H1 (cell line): ENCODE measurements around the gene KLK1. TPM values are rescaled to one million over a fixed set of nuclear protein-coding genes. Genes with fewer than 3 reads are reported as not detected.

ENCODE experiments used
- CTCF ChIA-PET: fragments of 300-600 bp; sonication (Branson Sonifier 250); formaldehyde crosslinking; loops from one replicate; lab custom pipeline; 2021; ENCODE audit not compliant: partially characterized antibody; lab: Charles Lee
- POLR2A ChIA-PET: fragments of 300-600 bp; sonication (Branson Sonifier 250); formaldehyde crosslinking; loops from one replicate; lab custom pipeline; 2021; ENCODE audit warnings: inconsistent platforms; ENCODE audit not compliant: partially characterized antibody; lab: Charles Lee
- DNase-seq, 2 experiments: peaks; one replicate each; pipeline versions ENCODE4 v3.0.0 to v3.0.0-alpha.2; 2010 to 2022; ENCODE audit warnings: low spot score in 2 of 2, low read depth in 1 of 2, mixed read lengths in 1 of 2
- FAIRE-seq: peaks from 2 replicates; lab custom pipeline; 2011; peaks lifted over from hg19 to GRCh38; lab: Jason Lieb, UNC
- H2AFZ ChIP-seq: 2 replicates; pipeline ENCODE4 v1.8.1; 2012; ENCODE audit warnings: low read length, inconsistent platforms
- H2AK5ac ChIP-seq: 2 replicates; pipeline ENCODE4 v1.6.1; 2013; ENCODE audit warnings: low read depth, low read length
- H2BK120ac ChIP-seq: replicated peaks from 2 replicates; pipeline ENCODE3; 2013; ENCODE audit warnings: low read depth, low read length, inconsistent platforms
- H2BK12ac ChIP-seq: 2 replicates; pipeline ENCODE4 v1.6.1; 2013; ENCODE audit warnings: low read depth, low read length
- H2BK15ac ChIP-seq: 2 replicates; pipeline ENCODE4 v1.6.1; 2013; ENCODE audit warnings: low read length
- H2BK20ac ChIP-seq: 2 replicates; pipeline ENCODE4 v1.6.1; 2013; ENCODE audit warnings: low read length
- H2BK5ac ChIP-seq: 2 replicates; pipeline ENCODE4 v1.6.1; 2013; ENCODE audit warnings: low read depth, low read length
- H3K14ac ChIP-seq: 2 replicates; pipeline ENCODE4 v1.6.1; 2013; ENCODE audit warnings: inconsistent platforms; ENCODE audit not compliant: insufficient read length
- H3K18ac ChIP-seq: 2 replicates; pipeline ENCODE4 v1.6.1; 2013; ENCODE audit warnings: low read length; ENCODE audit errors: extremely low read depth
- H3K23ac ChIP-seq: 2 replicates; pipeline ENCODE4 v1.6.1; 2013; ENCODE audit warnings: inconsistent platforms; ENCODE audit not compliant: insufficient read length
- H3K23me2 ChIP-seq: 2 replicates; pipeline ENCODE4 v1.6.1; 2013; ENCODE audit warnings: low read depth, low read length
- H3K27ac ChIP-seq: 2 replicates; pipeline ENCODE4 v1.6.1; 2011; ENCODE audit warnings: low read depth, low read length, inconsistent platforms
- H3K27me3 ChIP-seq, 4 experiments: replicated peaks in 1 of 4; 1 replicate in 1 of 4; 2 replicates in 3 of 4; pipeline versions ENCODE4 v1.6.1 to v1.8.1; 2011 to 2013; ENCODE audit warnings: low read length in 3 of 4, mild to moderate bottlenecking in 3 of 4, inconsistent platforms in 2 of 4, mixed read lengths in 2 of 4, moderate library complexity in 1 of 4; ENCODE audit not compliant: control insufficient read depth in 3 of 4, insufficient read depth in 3 of 4; ENCODE audit errors: extremely low read depth in 1 of 4
- H3K36me3 ChIP-seq, 4 experiments: 2 replicates each; pipeline versions ENCODE4 v1.6.1 to v1.8.1; 2011 to 2013; ENCODE audit warnings: mild to moderate bottlenecking in 4 of 4, low read length in 3 of 4, moderate library complexity in 2 of 4, control low read depth in 1 of 4, inconsistent platforms in 1 of 4; ENCODE audit not compliant: insufficient read depth in 4 of 4, control insufficient read depth in 2 of 4
- H3K4ac ChIP-seq: replicated peaks from 2 replicates; pipeline ENCODE3; 2013; ENCODE audit warnings: low read length, low read depth, mixed read lengths, inconsistent platforms; ENCODE audit not compliant: insufficient read length
- H3K4me1 ChIP-seq, 4 experiments: replicated peaks in 1 of 4; 1 replicate in 1 of 4; 2 replicates in 3 of 4; pipeline versions ENCODE4 v1.6.1 to v1.8.1; 2011 to 2013; ENCODE audit warnings: low read length in 3 of 4, inconsistent platforms in 2 of 4, mixed read lengths in 1 of 4; ENCODE audit not compliant: insufficient read depth in 4 of 4, control insufficient read depth in 3 of 4
- H3K4me2 ChIP-seq, 2 experiments: 2 replicates each; pipeline versions ENCODE4 v1.6.1 to v1.8.1; 2011 to 2013; ENCODE audit warnings: low read depth in 2 of 2, low read length in 2 of 2, control low read depth in 1 of 2, inconsistent platforms in 1 of 2, mild to moderate bottlenecking in 1 of 2; ENCODE audit not compliant: insufficient read depth in 1 of 2
- H3K4me3 ChIP-seq, 4 experiments: fragments of 200-600, 300-600 bp in 1 of 4; sonication (generic), shearing (Covaris generic), sonication (Bioruptor Twin) in 1 of 4; 2 replicates each; pipeline versions ENCODE4 v1.5.1 to v1.8.1; 2011 to 2016; ENCODE audit warnings: low read length in 4 of 4, low read depth in 3 of 4, control low read depth in 2 of 4, inconsistent platforms in 2 of 4, mild to moderate bottlenecking in 2 of 4, mixed read lengths in 1 of 4, moderate library complexity in 1 of 4; ENCODE audit not compliant: insufficient read depth in 2 of 4; ENCODE audit errors: extremely low read depth in 1 of 4
- H3K56ac ChIP-seq: replicated peaks from 2 replicates; pipeline ENCODE3; 2013; ENCODE audit warnings: low read depth, mild to moderate bottlenecking, mixed read lengths, low read length, inconsistent platforms; ENCODE audit not compliant: insufficient read length
- H3K79me1 ChIP-seq: 2 replicates; pipeline ENCODE4 v1.6.1; 2013; ENCODE audit warnings: low read depth, low read length, control low read depth
- H3K79me2 ChIP-seq, 2 experiments: 2 replicates each; pipeline versions ENCODE4 v1.6.1 to v1.8.1; 2012 to 2013; ENCODE audit warnings: low read length in 2 of 2, mild to moderate bottlenecking in 2 of 2, inconsistent platforms in 1 of 2; ENCODE audit not compliant: insufficient read depth in 2 of 2, control insufficient read depth in 1 of 2
- H3K9ac ChIP-seq, 4 experiments: replicated peaks in 1 of 4; 1 replicate in 1 of 4; 2 replicates in 3 of 4; pipeline versions ENCODE4 v1.6.1 to v1.8.1; 2011 to 2013; ENCODE audit warnings: low read depth in 3 of 4, low read length in 3 of 4, control low read depth in 2 of 4, mild to moderate bottlenecking in 2 of 4, moderate library complexity in 2 of 4, inconsistent platforms in 1 of 4; ENCODE audit errors: extremely low read depth in 1 of 4
- H3K9me3 ChIP-seq, 2 experiments: 2 replicates each; pipeline versions ENCODE4 v1.6.1 to v1.8.1; 2012 to 2013; ENCODE audit warnings: mild to moderate bottlenecking in 2 of 2, moderate library complexity in 2 of 2, control low read depth in 1 of 2, inconsistent platforms in 1 of 2, low read depth in 1 of 2, low read length in 1 of 2, mixed read lengths in 1 of 2; ENCODE audit not compliant: insufficient read depth in 2 of 2
- H4K20me1 ChIP-seq, 2 experiments: replicated peaks in 1 of 2; 2 replicates each; pipeline versions ENCODE3 to v1.8.1; 2011 to 2013; ENCODE audit warnings: inconsistent platforms in 2 of 2, low read length in 2 of 2, mild to moderate bottlenecking in 1 of 2; ENCODE audit not compliant: insufficient read depth in 2 of 2, control insufficient read depth in 1 of 2
- H4K5ac ChIP-seq: 2 replicates; pipeline ENCODE4 v1.6.1; 2013; ENCODE audit warnings: low read length, low read depth, mixed read lengths, inconsistent platforms; ENCODE audit not compliant: insufficient read length
- H4K8ac ChIP-seq: 2 replicates; pipeline ENCODE4 v1.8.0; 2013; ENCODE audit warnings: mild to moderate bottlenecking, moderate library complexity, low read length, inconsistent platforms; ENCODE audit not compliant: insufficient read depth; ENCODE audit errors: extremely low read depth
- H4K91ac ChIP-seq: replicated peaks from 2 replicates; pipeline ENCODE3; 2013; ENCODE audit warnings: low read length, mixed read lengths, inconsistent platforms; ENCODE audit not compliant: insufficient read length
- CEBPB ChIP-seq: IDR thresholded peaks from 2 replicates; pipeline ENCODE4 v1.6.1; 2012; ENCODE audit warnings: low read depth, low read length
- CHD1 ChIP-seq: IDR thresholded peaks from 2 replicates; pipeline ENCODE4 v1.6.1; 2012; ENCODE audit warnings: low read depth, low read length, improper control_type of control experiment
- GTF2F1 ChIP-seq: IDR thresholded peaks from 2 replicates; pipeline ENCODE4 v1.6.1; 2012; ENCODE audit warnings: low read depth, low read length, improper control_type of control experiment, borderline replicate concordance
- JUND ChIP-seq: IDR thresholded peaks from 2 replicates; pipeline ENCODE4 v1.6.1; 2011; ENCODE audit warnings: mild to moderate bottlenecking, improper control_type of control experiment, low read length
- KDM4A ChIP-seq: IDR thresholded peaks from one replicate; pipeline ENCODE4 v1.7.1; 2012; ENCODE audit warnings: low read depth, mild to moderate bottlenecking, moderate library complexity, low read length, inconsistent platforms; ENCODE audit not compliant: severe bottlenecking
- KDM5A ChIP-seq: fragments of 200-600 bp; IDR thresholded peaks from 2 replicates; pipeline ENCODE4 v1.7.1; 2012; ENCODE audit warnings: mild to moderate bottlenecking, low read length, inconsistent platforms, mixed read lengths
- PHF8 ChIP-seq: fragments of 200-600 bp; sonication (generic); conservative IDR thresholded peaks from 2 replicates; pipeline ENCODE4 v1.7.1; 2012; ENCODE audit warnings: low read depth, mild to moderate bottlenecking, inconsistent platforms, low read length, moderate library complexity
- POLR2A ChIP-seq, 2 experiments: IDR thresholded peaks; 1 replicate in 1 of 2; 2 replicates in 1 of 2; pipeline ENCODE4 v1.6.1; 2011; ENCODE audit warnings: low read depth in 2 of 2, low read length in 2 of 2, mild to moderate bottlenecking in 2 of 2; ENCODE audit errors: control extremely low read depth in 1 of 2
- RAD21 ChIP-seq, 2 experiments: IDR thresholded peaks in 1 of 2; conservative IDR thresholded peaks in 1 of 2; 2 replicates each; pipeline ENCODE4 v1.6.1; 2011; ENCODE audit warnings: low read depth in 2 of 2, low read length in 2 of 2, improper control_type of control experiment in 1 of 2, inconsistent platforms in 1 of 2, mild to moderate bottlenecking in 1 of 2, moderate library complexity in 1 of 2
- RNF2 ChIP-seq: fragments of 200-900, 300-1000 bp; sonication (generic); IDR thresholded peaks from 2 replicates; pipeline ENCODE4 v1.7.1; 2016; ENCODE audit warnings: borderline replicate concordance, low read depth, mild to moderate bottlenecking, antibody characterized with exemption, low read length; ENCODE audit not compliant: poor library complexity, severe bottlenecking; ENCODE audit errors: missing control alignments
- SAP30 ChIP-seq: fragments of 300-600 bp; sonication (generic); IDR thresholded peaks from 2 replicates; pipeline ENCODE4 v1.7.1; 2012; ENCODE audit warnings: low read length, moderate library complexity, mild to moderate bottlenecking, inconsistent platforms; ENCODE audit not compliant: insufficient read depth, insufficient replicate concordance
- SIRT6 ChIP-seq: IDR thresholded peaks from one replicate; pipeline ENCODE4 v1.7.1; 2012; ENCODE audit warnings: low read length, inconsistent platforms
- SIX5 ChIP-seq: IDR thresholded peaks from 2 replicates; pipeline ENCODE4 v1.6.1; 2011; ENCODE audit warnings: mild to moderate bottlenecking, low read depth, low read length
- SP2 ChIP-seq: IDR thresholded peaks from 2 replicates; pipeline ENCODE4 v1.6.1; 2012; ENCODE audit warnings: mild to moderate bottlenecking, low read length, inconsistent platforms
- YY1 ChIP-seq: IDR thresholded peaks from 2 replicates; pipeline ENCODE4 v1.6.1; 2011; ENCODE audit warnings: low read depth, mild to moderate bottlenecking, low read length
- WGBS, 2 experiments: shearing (Covaris generic) in 1 of 2; methylation state at CpG; one replicate each; pipeline versions ENCODE4 v1.1.6 to v1.1.7; 2013 to 2015; ENCODE audit warnings: low lambda C conversion rate in 2 of 2, mixed read lengths in 2 of 2, inconsistent platforms in 1 of 2, low coverage in 1 of 2, missing lambda C conversion rate in 1 of 2; ENCODE audit not compliant: insufficient replicate concordance in 2 of 2, insufficient coverage in 1 of 2, insufficient read length in 1 of 2; ENCODE audit errors: extremely low coverage in 1 of 2, missing lambda C conversion rate in 1 of 2; 5-methylcytosine and 5-hydroxymethylcytosine counted together
- polyA plus RNA-seq, 7 experiments: library from polyadenylated mRNA; depleted of rRNA in 3 of 7; stranded (reverse) in 5 of 7; unstranded in 2 of 7; fragments of >200 nt in 5 of 7; fragments of 200-250 nt in 2 of 7; gene quantifications; 1 replicate in 5 of 7; 2 replicates in 1 of 7; 4 replicates in 1 of 7; pipeline versions ENCODE4 v1.2.1 to v1.2.3, GENCODE V29; 2011 to 2013; ENCODE audit warnings: missing spikeins in 2 of 7, mixed read lengths in 2 of 7
- total RNA-seq: library from RNA; stranded (reverse); fragmentation: NEBNext Ultra II Directional; extraction: Animal tissue kit (Norgen Biotek cat#: 25700); gene quantifications from 2 replicates; pipeline ENCODE4 v1.2.1, GENCODE V29; 2021

The KLK1 gene
- total and polyA plus RNA-seq, 2 of the 8 experiments (the other 6 are each of a cell fraction or from before 2014, with no cell fraction given), result 3.4 to 4.0 TPM

GRCh38 chr19:50785329-50785728 lies 38.3 kb downstream of the KLK1 start:
- Histone ChIP-seq H3K56ac (no peak overlapping the region), H2BK15ac (no peak overlapping the region), H3K14ac (no peak overlapping the region), H3K4me3 (no peak overlapping the region), H3K9ac (no peak overlapping the region), H3K18ac (no peak overlapping the region), H4K5ac (no peak overlapping the region), H2BK120ac (no peak overlapping the region), H3K9me3 (no peaks in the 10 kb centered on the region), H3K27me3 (peaks cover 0 to 11% (median 5%) of the 10 kb centered on the region in 4 experiments; a peak in 3 of 7 replicates), H3K36me3 (no peaks in the 10 kb centered on the region), H3K79me1 (no peaks in the 10 kb centered on the region), H3K23ac (no peak overlapping the region), H3K79me2 (no peaks in the 10 kb centered on the region), H3K27ac (no peak overlapping the region), H2AK5ac (no peak overlapping the region), H4K20me1 (peaks cover 1 to 3% of the 10 kb centered on the region in 2 experiments), H4K91ac (no peak overlapping the region), H3K4me1 (no peaks in the 10 kb centered on the region), H2BK12ac (no peak overlapping the region), H3K4me2 (no peak overlapping the region), H3K23me2 (no peaks in the 10 kb centered on the region), H4K8ac (no peak overlapping the region), H2BK5ac (no peak overlapping the region), H2BK20ac (no peak overlapping the region), H3K4ac (no peak overlapping the region), H2AFZ (no peak overlapping the region)
- CTCF ChIA-PET, result interaction anchor here (0.9 to 10.2 kb wide), 6 partner anchors 10 to 120 kb away, joined by 3 to 170 read pairs (median 12); partner anchors contain the start of genes CLEC11A and SHANK1
- 83% methylated on average over 12 of the region's 12 CpGs; no CpG with 5 or more reads in 1 of the 2 experiments for WGBS, 2 experiments
- POLR2A ChIA-PET, result interaction anchor here (0.8 to 9.7 kb wide), 6 partner anchors 9 to 86 kb away, joined by 3 to 110 read pairs (median 4); partner anchors contain the start of genes ACP4 and CLEC11A
- DNase-seq, result no peak
- FAIRE-seq, result no peak
- no peak for TF ChIP-seq POLR2A (IDR thresholded peaks at IDR 0.05; ENCODE audit: control extremely low read depth in 1 of 2, low read depth in 2 of 2, low read length in 2 of 2)
- no peak for TF ChIP-seq SAP30
- no peak for TF ChIP-seq RNF2
- TF ChIP-seq RAD21 (IDR thresholded peaks at IDR 0.05 in 1 of 2, conservative IDR thresholded peaks at IDR 0.05 in 1 of 2; ENCODE audit: low read depth in 2 of 2, low read length in 2 of 2), result no peak
- TF ChIP-seq CEBPB, result no peak
- TF ChIP-seq JUND, result no peak
- TF ChIP-seq KDM5A, result no peak
- no peak for TF ChIP-seq PHF8
- TF ChIP-seq GTF2F1, result no peak
- TF ChIP-seq CHD1, result no peak
- no peak for TF ChIP-seq YY1
- no peak for TF ChIP-seq KDM4A
- TF ChIP-seq SIRT6, result no peak
- no peak for TF ChIP-seq SIX5
- no peak for TF ChIP-seq SP2
